Fibroblast of mammary gland (primary cell): ENCODE measurements around the gene SPDEF.

Experiments
- DNase-seq: peaks from one replicate; pipeline ENCODE4 v3.0.0-alpha.2; 2010; ENCODE audit warnings: low read depth
- H3K4me3 ChIP-seq: 2 replicates; pipeline ENCODE4 v1.5.1; 2011; ENCODE audit warnings: low read depth, mild to moderate bottlenecking, low read length, moderate library complexity; ENCODE audit not compliant: control insufficient read depth
- TF ChIP-seq, protein P1 (sequence below): conservative IDR thresholded peaks from 2 replicates; pipeline ENCODE4 v1.5.1; 2011; ENCODE audit warnings: low read depth, low read length, inconsistent platforms; ENCODE audit not compliant: control insufficient read depth, insufficient read depth

Gene SPDEF

DNA sequence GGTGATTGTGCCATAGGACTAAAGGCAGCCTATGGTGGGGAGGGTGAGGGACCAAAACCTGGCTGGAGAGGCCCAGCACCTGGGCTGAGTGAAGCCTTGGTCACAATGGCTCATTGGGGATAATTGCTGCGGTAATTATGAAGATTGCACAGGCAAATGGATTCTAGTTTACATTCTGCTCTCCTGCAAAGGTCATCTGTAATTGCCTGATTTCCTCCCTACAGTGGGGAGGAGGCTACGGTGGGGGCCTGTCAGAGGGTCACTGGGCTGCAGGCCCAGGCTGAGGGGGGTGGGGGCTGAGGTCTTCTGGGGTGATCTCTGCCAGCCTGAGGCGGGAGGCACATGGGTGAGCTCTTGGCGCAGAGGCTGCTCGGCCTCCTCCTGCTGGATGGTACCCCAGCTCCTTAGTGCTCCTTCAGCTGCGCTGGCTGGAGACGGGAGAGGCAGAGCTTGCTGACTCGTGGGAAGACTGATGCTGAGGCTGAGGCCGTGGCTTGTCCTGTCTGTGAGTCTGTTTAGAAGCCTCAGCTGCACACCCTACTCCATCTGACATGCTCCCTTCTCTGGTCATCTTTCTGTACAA lies 59.9 kb downstream of the SPDEF start:
- TF ChIP-seq, protein P1, sequence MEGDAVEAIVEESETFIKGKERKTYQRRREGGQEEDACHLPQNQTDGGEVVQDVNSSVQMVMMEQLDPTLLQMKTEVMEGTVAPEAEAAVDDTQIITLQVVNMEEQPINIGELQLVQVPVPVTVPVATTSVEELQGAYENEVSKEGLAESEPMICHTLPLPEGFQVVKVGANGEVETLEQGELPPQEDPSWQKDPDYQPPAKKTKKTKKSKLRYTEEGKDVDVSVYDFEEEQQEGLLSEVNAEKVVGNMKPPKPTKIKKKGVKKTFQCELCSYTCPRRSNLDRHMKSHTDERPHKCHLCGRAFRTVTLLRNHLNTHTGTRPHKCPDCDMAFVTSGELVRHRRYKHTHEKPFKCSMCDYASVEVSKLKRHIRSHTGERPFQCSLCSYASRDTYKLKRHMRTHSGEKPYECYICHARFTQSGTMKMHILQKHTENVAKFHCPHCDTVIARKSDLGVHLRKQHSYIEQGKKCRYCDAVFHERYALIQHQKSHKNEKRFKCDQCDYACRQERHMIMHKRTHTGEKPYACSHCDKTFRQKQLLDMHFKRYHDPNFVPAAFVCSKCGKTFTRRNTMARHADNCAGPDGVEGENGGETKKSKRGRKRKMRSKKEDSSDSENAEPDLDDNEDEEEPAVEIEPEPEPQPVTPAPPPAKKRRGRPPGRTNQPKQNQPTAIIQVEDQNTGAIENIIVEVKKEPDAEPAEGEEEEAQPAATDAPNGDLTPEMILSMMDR: no peak
- H3K4me3 ChIP-seq: no peak overlapping the region
- no peak for DNase-seq

GRCh38 chr6:34494973-34495372 lies 61.2 kb downstream of the SPDEF start:
- TF ChIP-seq, protein P1: no peak
- H3K4me3 ChIP-seq: no peak overlapping the region

DNA sequence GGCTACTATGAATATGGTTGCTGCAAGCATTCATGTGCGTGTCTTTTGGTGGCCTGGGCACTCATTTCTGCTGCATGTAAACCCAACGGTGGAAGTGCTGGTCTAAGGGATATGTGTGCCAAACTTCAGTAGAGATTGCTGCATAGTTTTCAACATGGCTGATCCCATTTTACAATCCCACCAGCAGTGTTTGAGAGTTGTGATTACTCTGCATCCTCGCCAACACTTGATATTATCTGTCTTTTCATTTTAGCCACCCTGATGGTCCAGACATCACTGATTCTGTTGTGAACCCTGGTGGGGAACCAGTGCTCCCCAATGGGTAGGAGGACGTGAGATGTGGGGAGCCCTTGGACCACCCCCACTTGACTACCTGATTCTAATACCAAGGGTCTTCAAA lies 62.8 kb downstream of the SPDEF start:
- TF ChIP-seq, protein P1: no peak
- H3K4me3 ChIP-seq: no peak overlapping the region
- DNase-seq: no peak

More at GRCh38 chr6:34494973-34495372, 61.2 kb downstream of the SPDEF start:
- no peak for DNase-seq

- no peak overlapping the region for H3K4me3 ChIP-seq
- TF ChIP-seq, protein P1: no peak
- DNase-seq: peak; percentile 60
Observed at GRCh38 chr6:34491091-34491430, 65.1 kb downstream of the SPDEF start.

DNA sequence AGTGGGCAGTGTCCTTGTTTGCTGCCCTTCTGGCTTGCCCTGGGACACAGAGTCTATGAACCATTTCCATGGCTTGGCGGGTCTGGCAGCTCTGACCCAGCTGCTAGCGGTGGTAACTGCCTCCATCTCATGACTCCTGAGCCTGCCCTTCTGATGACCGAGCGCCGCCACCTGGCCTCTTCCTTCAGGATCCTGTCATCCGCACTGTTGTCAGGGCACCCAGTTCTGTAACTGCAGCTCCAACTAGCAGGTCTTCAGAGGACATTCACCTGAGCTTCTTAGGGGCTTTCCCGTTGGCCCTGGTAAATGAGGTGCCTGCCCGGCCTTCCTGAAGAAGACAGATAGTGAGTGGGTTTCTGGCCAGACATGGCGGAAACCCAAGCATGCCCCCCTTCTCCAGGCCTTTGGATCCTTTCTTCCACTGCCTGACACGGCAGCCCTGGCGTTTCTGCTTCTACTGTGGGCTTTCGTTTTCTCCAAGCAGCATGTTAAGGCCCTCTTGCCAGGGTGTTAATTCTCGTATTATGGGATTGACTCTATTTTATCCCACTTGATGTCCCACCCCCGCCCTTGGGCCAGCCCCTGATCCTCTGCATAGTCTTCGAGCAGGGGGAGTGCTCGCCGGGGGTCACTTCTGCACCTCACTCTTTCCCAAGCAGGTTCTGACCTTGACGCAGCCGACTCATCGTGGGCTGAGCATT lies 65.6 kb downstream of the SPDEF start:
- no peak overlapping the region for H3K4me3 ChIP-seq
- TF ChIP-seq, protein P1: no peak

GRCh38 chr6:34489207-34489805 lies 66.8 kb downstream of the SPDEF start:
- H3K4me3 ChIP-seq: no peak overlapping the region
- DNase-seq: no peak
- TF ChIP-seq, protein P1: no peak

More for the DNA sequence above, 65.6 kb downstream of the SPDEF start:
- no peak for DNase-seq
